ENCODE results near the gene WWOX. TPM values are rescaled to one million over a fixed set of nuclear protein-coding genes. Genes with fewer than 3 reads are reported as not detected.
A peak's percentile ranks its signal among the peaks of the same experiment; 100 is the strongest.

The WWOX gene
- total RNA-seq, 1 donor from 2014 or later = 34.9 TPM

DNA sequence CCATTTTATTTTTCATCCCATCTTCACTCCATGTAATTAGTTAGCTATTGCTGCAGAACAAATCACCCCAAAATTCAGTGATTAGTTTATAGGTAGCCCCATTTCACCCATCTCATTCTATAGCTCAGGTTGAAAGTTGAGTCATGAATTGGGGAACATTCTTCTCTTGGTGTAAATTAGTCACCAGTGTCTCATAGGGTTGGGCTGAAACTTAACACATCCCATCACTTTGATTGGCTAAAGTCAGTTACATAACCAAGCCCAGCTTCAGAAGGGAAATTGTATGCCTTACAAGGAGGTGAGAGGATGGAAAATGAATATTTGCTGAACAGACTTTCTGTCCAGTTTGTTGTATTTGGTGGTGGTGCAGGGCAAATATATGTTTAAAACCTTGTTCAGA lies 477.5 kb downstream of the WWOX start:
- H3K27me3 ChIP-seq (ENCODE audit: control insufficient read depth, insufficient read depth, low read length) = no peaks in the 10 kb centered on the region
- DNase-seq (ENCODE audit: low read depth) = peak; percentile 5
- no peak overlapping the region for H3K4me3 ChIP-seq (ENCODE audit: low read depth, low read length)
- H3K36me3 ChIP-seq (ENCODE audit: control insufficient read depth, insufficient read depth, low read length) = no peaks in the 10 kb centered on the region
- TF ChIP-seq, protein P1, sequence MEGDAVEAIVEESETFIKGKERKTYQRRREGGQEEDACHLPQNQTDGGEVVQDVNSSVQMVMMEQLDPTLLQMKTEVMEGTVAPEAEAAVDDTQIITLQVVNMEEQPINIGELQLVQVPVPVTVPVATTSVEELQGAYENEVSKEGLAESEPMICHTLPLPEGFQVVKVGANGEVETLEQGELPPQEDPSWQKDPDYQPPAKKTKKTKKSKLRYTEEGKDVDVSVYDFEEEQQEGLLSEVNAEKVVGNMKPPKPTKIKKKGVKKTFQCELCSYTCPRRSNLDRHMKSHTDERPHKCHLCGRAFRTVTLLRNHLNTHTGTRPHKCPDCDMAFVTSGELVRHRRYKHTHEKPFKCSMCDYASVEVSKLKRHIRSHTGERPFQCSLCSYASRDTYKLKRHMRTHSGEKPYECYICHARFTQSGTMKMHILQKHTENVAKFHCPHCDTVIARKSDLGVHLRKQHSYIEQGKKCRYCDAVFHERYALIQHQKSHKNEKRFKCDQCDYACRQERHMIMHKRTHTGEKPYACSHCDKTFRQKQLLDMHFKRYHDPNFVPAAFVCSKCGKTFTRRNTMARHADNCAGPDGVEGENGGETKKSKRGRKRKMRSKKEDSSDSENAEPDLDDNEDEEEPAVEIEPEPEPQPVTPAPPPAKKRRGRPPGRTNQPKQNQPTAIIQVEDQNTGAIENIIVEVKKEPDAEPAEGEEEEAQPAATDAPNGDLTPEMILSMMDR (IDR thresholded peaks at IDR 0.05; ENCODE audit: insufficient read depth, low read length, poor library complexity, severe bottlenecking) = no peak

DNA sequence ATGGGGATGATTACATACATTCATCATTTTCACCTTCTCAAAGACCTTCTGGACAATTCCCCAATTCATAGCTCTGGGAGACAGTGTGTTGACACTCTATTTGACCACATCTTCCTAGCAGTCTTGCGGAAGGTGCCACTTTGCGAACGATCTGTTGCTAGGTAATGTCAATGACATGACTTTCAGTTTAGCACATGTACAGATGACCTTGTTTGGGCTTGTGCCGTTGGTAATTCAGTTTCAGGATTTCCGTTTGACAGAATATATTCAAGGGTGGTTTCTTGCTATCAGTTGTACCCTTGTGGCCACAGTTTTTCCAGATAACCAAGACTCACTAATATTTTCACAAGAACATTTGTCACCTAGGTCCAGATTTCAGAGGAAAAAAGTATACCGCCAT lies 478.2 kb downstream of the WWOX start:
- no peak for DNase-seq (ENCODE audit: low read depth)
- no peak overlapping the region for H3K4me3 ChIP-seq (ENCODE audit: low read depth, low read length)
- no peaks in the 10 kb centered on the region for H3K27me3 ChIP-seq (ENCODE audit: control insufficient read depth, insufficient read depth, low read length)
- no peaks in the 10 kb centered on the region for H3K36me3 ChIP-seq (ENCODE audit: control insufficient read depth, insufficient read depth, low read length)
- TF ChIP-seq, protein P1 (IDR thresholded peaks at IDR 0.05; ENCODE audit: insufficient read depth, low read length, poor library complexity, severe bottlenecking) = no peak

DNA sequence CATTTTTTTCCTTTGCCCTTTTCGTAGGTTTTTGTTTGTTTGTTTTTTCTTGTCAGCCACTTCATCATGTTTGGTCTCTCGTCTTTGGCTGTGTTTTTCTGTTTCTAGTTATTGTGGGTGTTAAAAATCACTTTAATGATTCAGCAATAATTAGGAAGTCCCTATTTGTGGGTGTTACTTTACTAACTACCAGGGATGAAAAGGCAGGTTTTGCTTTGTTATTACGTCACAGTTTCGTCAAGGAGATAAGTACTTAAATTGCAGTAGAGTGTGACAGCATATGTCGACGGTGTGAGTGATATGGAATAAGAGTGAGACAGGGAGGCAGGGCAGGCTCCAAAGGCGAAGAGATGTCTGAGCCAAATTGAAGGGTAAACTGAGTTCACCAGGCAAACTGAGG lies 479.6 kb downstream of the WWOX start:
- Histone ChIP-seq H3K27me3 (ENCODE audit: control insufficient read depth, insufficient read depth, low read length) (no peaks in the 10 kb centered on the region), H3K4me3 (ENCODE audit: low read depth, low read length) (no peak overlapping the region), H3K36me3 (ENCODE audit: control insufficient read depth, insufficient read depth, low read length) (no peaks in the 10 kb centered on the region)
- TF ChIP-seq, protein P1 (IDR thresholded peaks at IDR 0.05; ENCODE audit: insufficient read depth, low read length, poor library complexity, severe bottlenecking) = no peak
- DNase-seq (ENCODE audit: low read depth) = no peak

DNA sequence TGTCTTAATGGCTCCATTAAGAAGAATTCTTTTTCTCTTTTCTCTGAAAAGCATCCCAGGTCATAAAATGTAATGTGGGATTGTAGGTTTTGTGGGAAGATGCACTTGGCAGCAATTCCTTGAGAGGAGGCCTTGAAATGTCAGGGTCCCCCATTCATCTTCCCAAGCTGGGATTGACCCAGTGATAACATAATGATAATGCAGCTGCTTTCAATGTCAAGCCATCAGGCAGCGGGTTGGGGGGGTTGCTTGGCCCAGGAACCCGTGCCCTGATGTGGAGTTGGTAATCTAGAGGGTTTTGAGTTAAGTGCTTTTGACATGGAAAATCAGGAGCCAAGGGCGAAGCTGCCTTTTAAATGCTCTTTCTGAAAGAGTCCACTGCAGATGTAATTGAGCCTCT lies 484.0 kb downstream of the WWOX start:
- TF ChIP-seq, protein P1 (IDR thresholded peaks at IDR 0.05; ENCODE audit: insufficient read depth, low read length, poor library complexity, severe bottlenecking) = no peak
- Histone ChIP-seq H3K27me3 (ENCODE audit: control insufficient read depth, insufficient read depth, low read length) (no peaks in the 10 kb centered on the region), H3K36me3 (ENCODE audit: control insufficient read depth, insufficient read depth, low read length) (no peaks in the 10 kb centered on the region), H3K4me3 (ENCODE audit: low read depth, low read length) (no peak overlapping the region)
- DNase-seq (ENCODE audit: low read depth) = no peak

DNA sequence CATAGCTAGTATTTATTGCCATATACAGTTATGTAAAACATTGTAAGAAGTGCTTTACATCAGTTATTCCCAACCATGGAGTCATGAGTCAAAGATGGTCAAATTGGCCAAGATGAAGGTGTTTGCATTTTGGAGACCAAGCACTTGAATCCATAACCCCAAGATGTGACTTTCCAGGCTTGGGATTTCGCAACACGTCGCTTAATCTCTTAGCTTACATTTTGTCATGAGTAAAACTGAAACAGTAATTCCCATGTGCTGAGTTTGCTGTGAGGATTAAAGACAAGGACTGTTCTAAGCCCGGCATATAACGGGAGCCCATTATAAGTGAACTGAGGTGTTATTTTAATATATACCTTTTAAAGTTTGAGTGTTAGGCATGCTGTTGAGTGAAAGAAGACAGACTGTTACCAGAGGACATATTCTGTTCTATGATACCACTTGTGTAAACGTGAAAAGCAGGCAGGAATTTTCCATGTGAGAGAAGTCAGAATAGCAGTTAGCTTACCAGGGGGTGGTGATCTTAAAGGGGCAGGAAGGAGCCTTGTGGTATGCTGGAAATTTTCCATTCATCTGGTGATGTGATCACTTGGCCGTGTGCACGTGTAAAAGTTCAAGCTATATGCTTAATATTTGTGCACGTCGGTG lies 484.9 kb downstream of the WWOX start:
- no peak for DNase-seq (ENCODE audit: low read depth)
- no peaks in the 10 kb centered on the region for H3K36me3 ChIP-seq (ENCODE audit: control insufficient read depth, insufficient read depth, low read length)
- TF ChIP-seq, protein P1 (IDR thresholded peaks at IDR 0.05; ENCODE audit: insufficient read depth, low read length, poor library complexity, severe bottlenecking) = no peak

DNA sequence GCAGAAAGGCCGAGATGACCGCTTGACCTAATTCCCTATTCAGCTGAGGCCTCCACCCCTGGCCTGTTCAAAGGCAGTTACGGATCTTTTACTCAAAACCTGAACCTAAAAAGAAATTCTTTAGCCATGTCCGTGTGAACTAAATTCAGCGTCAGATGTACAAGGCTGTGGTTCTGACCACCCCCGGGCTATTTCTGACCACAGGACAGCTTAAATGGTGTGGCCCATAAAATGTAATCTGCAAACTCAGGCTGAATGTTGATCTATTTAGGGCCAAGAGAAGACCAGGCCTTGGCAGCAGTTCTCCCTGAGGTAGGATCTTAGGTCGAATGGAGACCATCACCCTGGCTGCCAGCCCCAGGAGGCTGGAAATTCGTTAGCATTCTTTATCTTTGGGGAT lies 485.5 kb downstream of the WWOX start:
- Histone ChIP-seq H3K27me3 (ENCODE audit: control insufficient read depth, insufficient read depth, low read length) (no peaks in the 10 kb centered on the region), H3K36me3 (ENCODE audit: control insufficient read depth, insufficient read depth, low read length) (no peaks in the 10 kb centered on the region), H3K4me3 (ENCODE audit: low read depth, low read length) (no peak overlapping the region)
- TF ChIP-seq, protein P1 (IDR thresholded peaks at IDR 0.05; ENCODE audit: insufficient read depth, low read length, poor library complexity, severe bottlenecking) = no peak
- no peak for DNase-seq (ENCODE audit: low read depth)

More for the DNA sequence above, 484.9 kb downstream of the WWOX start:
- Histone ChIP-seq H3K4me3 (ENCODE audit: low read depth, low read length) (no peak overlapping the region), H3K27me3 (ENCODE audit: control insufficient read depth, insufficient read depth, low read length) (no peaks in the 10 kb centered on the region)

Measured in kidney epithelial cell (primary cell).